Left renal cortex interstitium (tissue), 4 donors: Measurements from ENCODE around the gene RARRES2. TPM values are rescaled to one million over a fixed set of nuclear protein-coding genes. Genes with fewer than 3 reads are reported as not detected.
"Not testable (repeated sequence)": the region's sequence is repeated elsewhere in the genome, so short reads cannot be mapped to it uniquely, and the experiment has no call there.

ENCODE experiments used
- DNase-seq, 4 donors: peaks; one replicate each; pipeline ENCODE4 v3.0.0-alpha.2; 2013; ENCODE audit warnings: low read depth in 4 of 4, low spot score in 2 of 4, missing footprints in 1 of 4
- polyA plus RNA-seq, 4 donors: library from polyadenylated mRNA; unstranded; fragments of 120-200 nt; gene quantifications; one replicate each; pipeline ENCODE4 v1.2.1, GENCODE V29; 2013; ENCODE audit not compliant: insufficient read length in 4 of 4

RARRES2 gene
- polyA plus RNA-seq, 4 donors: 46.3 to 91.8 (median 55.6) TPM

GRCh38 chr7:150304499-150305258 lies 36.8 kb downstream of the RARRES2 start:
- not testable (repeated sequence) for DNase-seq

- not testable (repeated sequence) for DNase-seq
Observed at GRCh38 chr7:150302908-150303310, 38.5 kb downstream of the RARRES2 start.

- not testable (repeated sequence) for DNase-seq
Observed at GRCh38 chr7:150297978-150298377, 43.5 kb downstream of the RARRES2 start.

GRCh38 chr7:150296802-150297201 lies 44.6 kb downstream of the RARRES2 start:
- DNase-seq: not testable (repeated sequence)

- not testable (repeated sequence) for DNase-seq
Observed at GRCh38 chr7:150295614-150296013, 45.8 kb downstream of the RARRES2 start.

- not testable (repeated sequence) for DNase-seq
Observed at GRCh38 chr7:150295027-150295426, 46.4 kb downstream of the RARRES2 start.

- not testable (repeated sequence) for DNase-seq
Observed at GRCh38 chr7:150290317-150290716, 51.1 kb downstream of the RARRES2 start.

GRCh38 chr7:150288816-150289215 lies 52.6 kb downstream of the RARRES2 start:
- not testable (repeated sequence) for DNase-seq

Other genes starting within 250 kb of the RARRES2 start
- 10 to 100 TPM; 20.8 to 35.5 (median 29.0) TPM for gene LRRC61, start 18.3 kb downstream of the RARRES2 start, polyA plus RNA-seq
- 1 to 10 TPM; 7.4 to 9.4 (median 7.5) TPM for gene ACTR3C, start 18.1 kb downstream of the RARRES2 start, polyA plus RNA-seq
- 100 to 1,000 TPM in 3 of 4 donors, 10 to 100 TPM in 1; 81.6 to 123 (median 104) TPM for gene REPIN1, start 27.2 kb upstream of the RARRES2 start, polyA plus RNA-seq
- gene ZNF775, start 37.7 kb upstream of the RARRES2 start, polyA plus RNA-seq: 10 to 100 TPM in 1 of 4 donors, 1 to 10 TPM in 3; 4.6 to 11.7 (median 8.7) TPM
- gene GIMAP8, start 109.0 kb upstream of the RARRES2 start, polyA plus RNA-seq: 1 to 10 TPM; 8.2 to 8.6 (median 8.4) TPM
- 10 to 100 TPM; 11.4 to 19.6 (median 15.2) TPM for gene GIMAP7, start 173.2 kb upstream of the RARRES2 start, polyA plus RNA-seq
- 10 to 100 TPM; 20.0 to 28.3 (median 22.8) TPM for gene GIMAP4, start 225.8 kb upstream of the RARRES2 start, polyA plus RNA-seq